CD8-positive, alpha-beta memory T cell (primary cell): ENCODE results near the gene TGFBR3L. TPM values are rescaled to one million over a fixed set of nuclear protein-coding genes. Genes with fewer than 3 reads are reported as not detected.
A peak's percentile ranks its signal among the peaks of the same experiment; 100 is the strongest.

Experiments used
- CTCF ChIA-PET: fragments of 350-600 bp; sonication (Branson Sonifier 250); formaldehyde crosslinking; loops from one replicate; lab custom pipeline; 2021; ENCODE audit warnings: antibody characterized with exemption; lab: Charles Lee
- POLR2A ChIA-PET: fragments of 350-600 bp; sonication (Branson Sonifier 250); formaldehyde crosslinking; loops from one replicate; lab custom pipeline; 2021; ENCODE audit warnings: antibody characterized with exemption; lab: Charles Lee
- DNase-seq, 5 donors: peaks; one replicate each; pipeline versions ENCODE4 v3.0.0 to v3.0.0-alpha.2; 2020 to 2022; ENCODE audit warnings: mixed read lengths in 1 of 5
- H3K27ac ChIP-seq: one replicate; pipeline ENCODE4 v1.7.0; 2013; ENCODE audit warnings: low read depth, mild to moderate bottlenecking, low read length, moderate library complexity
- H3K27me3 ChIP-seq: 2 replicates; pipeline ENCODE4 v1.7.0; 2013; ENCODE audit warnings: low read length, mild to moderate bottlenecking; ENCODE audit not compliant: insufficient read depth, poor library complexity, severe bottlenecking
- H3K36me3 ChIP-seq: 2 replicates; pipeline ENCODE4 v1.7.0; 2013; ENCODE audit warnings: mild to moderate bottlenecking, low read length, moderate library complexity; ENCODE audit not compliant: insufficient read depth
- H3K4me1 ChIP-seq: 2 replicates; pipeline ENCODE4 v1.7.0; 2013; ENCODE audit warnings: mild to moderate bottlenecking, low read length, moderate library complexity; ENCODE audit not compliant: insufficient read depth
- H3K4me3 ChIP-seq: 2 replicates; pipeline ENCODE4 v1.7.0; 2013; ENCODE audit warnings: mild to moderate bottlenecking, low read length
- H3K9me3 ChIP-seq: 2 replicates; pipeline ENCODE4 v1.7.0; 2013; ENCODE audit warnings: mild to moderate bottlenecking, low read length
- H3K27ac Mint-ChIP-seq, 8 donors: one replicate each; pipeline ENCODE4 v1.8.0; 2020 to 2021; ENCODE audit warnings: mixed read lengths in 8 of 8, mild to moderate bottlenecking in 6 of 8, inconsistent platforms in 3 of 8, moderate library complexity in 3 of 8
- H3K27me3 Mint-ChIP-seq, 2 donors: one replicate each; pipeline ENCODE4 v1.8.0; 2020 to 2021; ENCODE audit warnings: mixed read lengths in 2 of 2, mild to moderate bottlenecking in 1 of 2, moderate library complexity in 1 of 2
- H3K36me3 Mint-ChIP-seq, 3 donors: one replicate each; pipeline ENCODE4 v1.8.0; 2020 to 2021; ENCODE audit warnings: mixed read lengths in 3 of 3, inconsistent platforms in 1 of 3, mild to moderate bottlenecking in 1 of 3
- H3K4me1 Mint-ChIP-seq, 3 donors: one replicate each; pipeline ENCODE4 v1.8.0; 2020 to 2021; ENCODE audit warnings: mixed read lengths in 3 of 3, inconsistent platforms in 1 of 3, mild to moderate bottlenecking in 1 of 3
- H3K4me3 Mint-ChIP-seq, 7 donors: one replicate each; pipeline ENCODE4 v1.8.0; 2020 to 2021; ENCODE audit warnings: mixed read lengths in 7 of 7, mild to moderate bottlenecking in 6 of 7, moderate library complexity in 4 of 7, inconsistent platforms in 2 of 7
- H3K9me3 Mint-ChIP-seq, 5 donors: one replicate each; pipeline ENCODE4 v1.8.0; 2020 to 2022; ENCODE audit warnings: mixed read lengths in 5 of 5, mild to moderate bottlenecking in 3 of 5, moderate library complexity in 2 of 5, inconsistent platforms in 1 of 5
- polyA plus RNA-seq: library from polyadenylated mRNA; unstranded; fragments of 300-500 nt; fragmentation: Illumina TruSeq; gene quantifications from one replicate; pipeline ENCODE4 v1.2.3, GENCODE V29; 2021
- total RNA-seq, 2 experiments: library from RNA; stranded (reverse); gene quantifications; one replicate each; pipeline ENCODE4 v1.2.3, GENCODE V29; 2021

The TGFBR3L gene
- total and polyA plus RNA-seq, 3 experiments from 2014 or later: 1.3 to 8.6 (median 7.7) TPM

DNA sequence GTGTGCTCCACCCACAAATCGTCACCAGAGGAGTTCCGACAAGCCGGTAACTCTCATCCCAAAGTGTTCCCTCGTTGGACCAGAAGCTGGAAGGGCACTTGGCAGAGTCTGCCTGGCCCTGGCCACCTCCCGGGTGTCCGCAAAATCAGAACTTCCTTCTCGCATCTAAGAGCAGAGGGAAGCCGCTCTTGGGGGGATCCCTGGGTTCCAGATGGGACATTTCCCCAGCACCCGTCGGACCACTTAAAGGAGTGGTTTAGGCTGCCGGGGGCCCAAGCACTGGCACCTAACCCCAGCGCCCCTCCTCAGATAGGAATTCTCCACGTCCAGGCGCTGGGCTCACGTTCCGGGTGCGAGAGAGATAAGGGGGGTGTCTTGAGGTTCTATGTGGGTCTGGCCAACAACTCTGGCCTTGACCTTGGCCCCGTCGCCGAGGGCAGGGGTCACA is 11.8 kb upstream of the TGFBR3L start:
- Mint-ChIP-seq H3K9me3 (peaks cover 0 to 3% (median 2%) of the 10 kb centered on the region in 5 donors), H3K36me3 (peaks cover 0 to 23% (median 0%) of the 10 kb centered on the region in 3 donors), H3K27ac (peak overlapping the region; percentile 89 to 96 (median 94)), H3K4me1 (peaks cover 22 to 42% (median 28%) of the 10 kb centered on the region in 3 donors), H3K4me3 (peak overlapping the region; percentile 84 to 98 (median 89)), H3K27me3 (peaks cover 0 to 18% of the 10 kb centered on the region in 2 donors)
- Histone ChIP-seq H3K4me3 (peak overlapping the region; percentile 75), H3K9me3 (no peaks in the 10 kb centered on the region), H3K27me3 (no peaks in the 10 kb centered on the region), H3K27ac (peak overlapping the region; percentile 89), H3K4me1 (peaks cover 35% of the 10 kb centered on the region), H3K36me3 (no peaks in the 10 kb centered on the region)
- POLR2A ChIA-PET: interaction anchor here (0.7 to 1.6 kb wide), 6 partner anchors 15 to 1147 kb away, joined by 3 to 31 read pairs (median 10); partner anchors contain the start of genes SNAPC2, TIMM44 and TRAPPC5
- CTCF ChIA-PET: interaction anchor here (1.1 to 3.4 kb wide), 9 partner anchors 15 to 41 kb away, joined by 3 to 17 read pairs (median 5); partner anchors contain the start of genes SNAPC2 and TIMM44
- no peak for DNase-seq

DNA sequence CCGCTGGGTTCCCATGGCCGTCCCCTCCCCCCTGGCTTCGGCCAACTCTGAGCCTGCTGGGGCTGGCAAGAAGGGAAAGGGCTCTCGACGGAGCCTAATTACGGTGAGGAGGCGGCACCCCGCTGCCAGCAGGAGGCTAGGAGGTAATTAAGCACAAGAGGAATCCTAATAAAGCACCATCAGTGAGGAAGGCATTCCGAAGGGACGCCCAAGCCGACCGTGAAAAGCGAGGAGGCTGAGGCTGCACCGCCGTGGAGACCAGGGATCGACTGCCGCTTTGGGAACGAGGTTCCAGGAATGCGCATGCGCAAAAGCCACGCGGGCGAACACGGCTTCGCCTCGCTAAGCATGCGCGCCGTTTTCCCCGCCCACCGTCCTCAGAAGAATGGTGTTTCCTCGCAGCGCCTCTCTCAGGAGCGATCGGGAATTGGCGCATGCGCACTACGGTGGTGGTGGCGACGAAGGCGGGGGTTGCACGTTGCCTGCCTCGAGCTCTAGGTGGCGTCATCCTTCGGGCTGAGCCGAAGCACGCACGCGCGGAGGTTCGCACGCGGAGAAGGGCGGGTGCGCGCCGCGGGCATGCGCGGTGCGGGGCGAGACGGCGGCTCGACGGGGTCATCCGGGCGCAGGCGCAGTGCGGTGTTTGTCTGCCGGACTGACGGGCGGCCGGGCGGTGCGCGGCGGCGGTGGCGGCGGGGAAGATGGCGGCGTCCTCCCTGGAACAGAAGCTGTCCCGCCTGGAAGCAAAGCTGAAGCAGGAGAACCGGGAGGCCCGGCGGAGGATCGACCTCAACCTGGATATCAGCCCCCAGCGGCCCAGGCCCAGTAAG is 11.2 kb upstream of the TGFBR3L start, which contains the start of gene MAP2K7:
MAP2K7 (plus strand) TSS at position 634 of the 830 bp plus-strand sequence; CDS start at position 702, 68 bp downstream.
- POLR2A ChIA-PET: interaction anchor here (1.0 to 1.6 kb wide), 5 partner anchors 14 to 223 kb away, joined by 3 to 31 read pairs (median 11); partner anchors contain the start of genes SNAPC2, TIMM44 and TRAPPC5
- H3K4me1 ChIP-seq: peaks cover 35% of the 10 kb centered on the region
- no peaks in the 10 kb centered on the region for H3K36me3 ChIP-seq
- H3K9me3 Mint-ChIP-seq: peaks cover 0 to 3% (median 2%) of the 10 kb centered on the region in 5 donors
- H3K27me3 ChIP-seq: no peaks in the 10 kb centered on the region
- no peaks in the 10 kb centered on the region for H3K9me3 ChIP-seq
- H3K4me3 ChIP-seq: peak within 1 kb of the TSS; percentile 86
- peak; percentile 100 for DNase-seq
- H3K36me3 Mint-ChIP-seq: peaks cover 0 to 25% (median 0%) of the 10 kb centered on the region in 3 donors
- peaks cover 0 to 18% of the 10 kb centered on the region in 2 donors for H3K27me3 Mint-ChIP-seq
- peak within 1 kb of the TSS; percentile 94 to 100 (median 98) for H3K27ac Mint-ChIP-seq
- peak within 1 kb of the TSS; percentile 85 to 98 (median 89) for H3K4me3 Mint-ChIP-seq
- CTCF ChIA-PET: interaction anchor here (0.6 to 1.3 kb wide), 8 partner anchors 12 to 34 kb away, joined by 3 to 12 read pairs (median 4); partner anchors contain the start of gene SNAPC2
- peak within 1 kb of the TSS; percentile 89 for H3K27ac ChIP-seq
- peaks cover 22 to 42% (median 28%) of the 10 kb centered on the region in 3 donors for H3K4me1 Mint-ChIP-seq

DNA sequence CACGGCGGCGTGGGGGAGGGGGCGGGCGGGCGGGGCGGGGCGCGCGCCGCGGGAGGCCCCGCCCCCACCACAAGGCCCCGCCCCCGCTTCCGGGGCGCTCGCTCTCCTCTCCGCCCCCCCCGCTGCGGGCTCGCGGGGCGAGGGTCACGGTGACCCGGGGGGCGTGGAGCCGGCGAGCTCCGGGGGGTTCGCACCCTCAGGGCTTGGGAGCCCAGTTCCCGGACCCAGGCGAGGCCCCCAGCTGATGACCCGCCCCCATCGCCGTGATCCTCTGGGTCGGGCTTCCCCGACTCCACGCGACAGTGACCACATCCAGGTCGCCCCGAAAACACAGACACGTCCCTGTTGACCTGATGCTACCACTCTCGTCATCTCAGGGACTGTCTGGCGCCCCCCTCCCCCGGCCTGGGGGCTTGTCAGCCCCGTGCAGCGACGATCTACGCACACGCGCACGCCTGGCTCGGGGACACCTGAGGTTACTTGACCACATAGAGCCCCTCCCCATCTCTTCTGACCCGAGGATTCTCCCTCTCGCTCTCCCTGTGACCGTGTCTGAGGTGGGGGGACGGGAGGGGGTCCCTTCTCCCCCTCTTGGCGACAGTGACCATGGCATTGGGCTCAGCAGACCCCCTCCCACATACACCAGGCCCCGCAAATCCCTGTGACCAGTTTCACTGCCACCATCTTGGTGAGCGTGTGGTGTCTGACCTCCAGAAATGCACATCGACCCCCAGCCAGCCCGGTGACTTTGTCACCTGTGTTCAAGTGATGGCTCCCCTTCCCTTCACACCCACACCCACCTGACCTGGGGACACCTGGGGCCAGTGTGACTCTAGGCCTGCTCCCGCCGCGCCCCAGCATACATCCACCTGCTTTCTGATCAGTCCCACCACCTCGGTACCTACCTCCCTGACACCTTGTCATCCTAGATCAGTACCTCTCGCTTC is 10.3 kb upstream of the TGFBR3L start:
- peak overlapping the region; percentile 85 to 95 (median 89) for H3K4me3 Mint-ChIP-seq
- peak; percentile 82 to 92 (median 88) for DNase-seq
- CTCF ChIA-PET: interaction anchor here (0.6 to 1.3 kb wide), 8 partner anchors 11 to 35 kb away, joined by 3 to 12 read pairs (median 4); partner anchors contain the start of gene SNAPC2

DNA sequence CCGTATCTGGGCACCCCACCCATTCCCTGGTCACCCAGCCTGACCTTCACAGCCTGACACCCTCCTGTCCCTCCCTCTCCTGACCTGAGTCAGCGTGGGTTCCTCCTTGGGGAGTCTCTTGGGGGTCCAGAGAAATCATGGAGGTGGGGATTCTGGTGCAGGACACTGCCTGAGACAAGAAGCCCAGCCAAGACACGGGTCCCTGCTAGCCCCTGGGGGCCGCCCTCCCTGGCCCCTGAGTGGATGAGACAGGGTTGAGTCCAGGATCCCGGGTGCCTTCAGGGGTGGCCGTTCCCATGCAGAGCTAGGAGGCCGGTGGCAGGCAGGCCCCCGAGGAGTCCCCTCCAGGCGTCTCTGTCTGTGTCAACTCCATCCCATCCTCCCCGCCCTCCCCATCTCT is 9.4 kb upstream of the TGFBR3L start:
- peak overlapping the region; percentile 89 for H3K27ac ChIP-seq
- H3K9me3 ChIP-seq: no peaks in the 10 kb centered on the region
- Mint-ChIP-seq H3K27me3 (peaks cover 0 to 14% of the 10 kb centered on the region in 2 donors), H3K4me3 (peak overlapping the region; percentile 85 to 95 (median 86)), H3K9me3 (peaks cover 0 to 3% (median 2%) of the 10 kb centered on the region in 5 donors), H3K27ac (peak overlapping the region; percentile 89 to 100 (median 98)), H3K4me1 (peaks cover 22 to 42% (median 28%) of the 10 kb centered on the region in 3 donors), H3K36me3 (peaks cover 0 to 30% (median 0%) of the 10 kb centered on the region in 3 donors)
- ChIA-PET POLR2A (interaction anchor here (1.0 kb wide), 1 partner anchor 13 kb away, joined by 4 read pairs; no protein-coding TSS in a partner anchor), CTCF (no interaction called here)
- no peak for DNase-seq
- H3K27me3 ChIP-seq: no peaks in the 10 kb centered on the region
- no peak overlapping the region for H3K4me3 ChIP-seq
- H3K36me3 ChIP-seq: peaks cover 2% of the 10 kb centered on the region
- H3K4me1 ChIP-seq: peaks cover 35% of the 10 kb centered on the region

More for the DNA sequence above, 10.3 kb upstream of the TGFBR3L start:
- peaks cover 0 to 25% (median 0%) of the 10 kb centered on the region in 3 donors for H3K36me3 Mint-ChIP-seq
- peak overlapping the region; percentile 89 to 100 (median 98) for H3K27ac Mint-ChIP-seq
- POLR2A ChIA-PET: interaction anchor here (0.6 to 1.6 kb wide), 6 partner anchors 13 to 223 kb away, joined by 3 to 31 read pairs (median 10); partner anchors contain the start of genes SNAPC2, TIMM44 and TRAPPC5
- H3K36me3 ChIP-seq: no peaks in the 10 kb centered on the region
- H3K4me3 ChIP-seq: peak overlapping the region; percentile 86
- peaks cover 22 to 42% (median 28%) of the 10 kb centered on the region in 3 donors for H3K4me1 Mint-ChIP-seq
- H3K4me1 ChIP-seq: peaks cover 35% of the 10 kb centered on the region
- H3K27me3 ChIP-seq: no peaks in the 10 kb centered on the region
- H3K9me3 ChIP-seq: no peaks in the 10 kb centered on the region
- H3K27ac ChIP-seq: peak overlapping the region; percentile 89
- peaks cover 0 to 16% of the 10 kb centered on the region in 2 donors for H3K27me3 Mint-ChIP-seq
- peaks cover 0 to 3% (median 2%) of the 10 kb centered on the region in 5 donors for H3K9me3 Mint-ChIP-seq

GRCh38 chr19:7905859-7906258 is 8.8 kb upstream of the TGFBR3L start:
- Mint-ChIP-seq H3K9me3 (peaks cover 0 to 3% (median 2%) of the 10 kb centered on the region in 5 donors), H3K27ac (peak overlapping the region in 6 of 8 donors; percentile 74 to 97 (median 93)), H3K4me1 (peaks cover 22 to 42% (median 28%) of the 10 kb centered on the region in 3 donors), H3K4me3 (peak overlapping the region; percentile 66 to 86 (median 76)), H3K27me3 (peaks cover 0 to 12% of the 10 kb centered on the region in 2 donors), H3K36me3 (peaks cover 0 to 36% (median 0%) of the 10 kb centered on the region in 3 donors)
- POLR2A ChIA-PET: interaction anchor here (1.0 kb wide), 1 partner anchor 12 kb away, joined by 4 read pairs; no protein-coding TSS in a partner anchor
- Histone ChIP-seq H3K27ac (no peak overlapping the region), H3K9me3 (no peaks in the 10 kb centered on the region), H3K4me1 (peaks cover 35% of the 10 kb centered on the region), H3K27me3 (no peaks in the 10 kb centered on the region), H3K36me3 (peaks cover 8% of the 10 kb centered on the region), H3K4me3 (no peak overlapping the region)
- no peak for DNase-seq
- CTCF ChIA-PET: no interaction called here

DNA sequence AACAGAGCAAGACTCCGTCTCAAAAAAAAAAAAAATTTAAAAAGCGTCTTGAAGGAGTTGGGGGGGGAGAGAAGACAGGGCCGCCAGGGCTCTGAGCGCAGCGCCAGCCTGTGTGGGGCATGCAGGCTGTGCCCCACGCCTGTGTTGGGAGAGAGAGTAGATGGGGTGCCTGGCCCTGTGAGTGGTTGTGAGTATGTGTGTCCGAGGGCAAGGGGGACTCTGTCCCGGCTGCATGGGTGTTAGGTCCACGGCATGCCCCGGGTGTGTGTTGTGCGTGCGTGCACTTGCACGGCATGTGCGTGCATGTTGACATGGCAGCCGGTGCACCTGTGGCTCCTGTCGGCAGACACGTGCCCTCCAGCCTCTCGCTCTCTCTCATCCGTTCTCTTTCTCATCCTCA is 7.5 kb upstream of the TGFBR3L start:
- Mint-ChIP-seq H3K36me3 (peaks cover 0 to 48% (median 6%) of the 10 kb centered on the region in 3 donors), H3K4me1 (peaks cover 22 to 42% (median 28%) of the 10 kb centered on the region in 3 donors), H3K4me3 (no peak overlapping the region), H3K27ac (peak overlapping the region in 1 of 8 donors; percentile 29), H3K9me3 (peaks cover 0 to 3% (median 2%) of the 10 kb centered on the region in 5 donors), H3K27me3 (peaks cover 0 to 12% of the 10 kb centered on the region in 2 donors)
- ChIA-PET POLR2A (no interaction called here), CTCF (interaction anchor here (2.1 kb wide), 1 partner anchor 11 kb away, joined by 8 read pairs; no protein-coding TSS in a partner anchor)
- Histone ChIP-seq H3K27me3 (no peaks in the 10 kb centered on the region), H3K4me3 (no peak overlapping the region), H3K4me1 (peaks cover 35% of the 10 kb centered on the region), H3K9me3 (no peaks in the 10 kb centered on the region), H3K36me3 (peaks cover 8% of the 10 kb centered on the region), H3K27ac (no peak overlapping the region)
- DNase-seq: no peak
